Measurements from ENCODE around the gene ARL6IP5. TPM values are rescaled to one million over a fixed set of nuclear protein-coding genes. Genes with fewer than 3 reads are reported as not detected.

The ARL6IP5 gene
- total and polyA plus RNA-seq, 9 of the 15 experiments (the other 6 are each of a cell fraction or from before 2014, with no cell fraction given), result 10.3 to 54.0 (median 12.7) TPM

- TF ChIP-seq USF2 (CRISPR knock-in tag; IDR thresholded peaks at IDR 0.05) (no peak), RBBP5 (IDR thresholded peaks at IDR 0.05; ENCODE audit: borderline replicate concordance, insufficient read depth, low read length, poor library complexity, severe bottlenecking) (peak; percentile 56), TAF15 (IDR thresholded peaks at IDR 0.05; ENCODE audit: low read depth, low read length) (no peak), TGIF2 (CRISPR knock-in tag; IDR thresholded peaks at IDR 0.05) (peak; percentile 30; the same call in 1 of the 2 replicates), ARID2 (IDR thresholded peaks at IDR 0.05) (no peak), GTF2E2 (tag; IDR thresholded peaks at IDR 0.05) (peak; percentile 15; the same call in 1 of the 2 replicates), ZFX (CRISPR knock-in tag; IDR thresholded peaks at IDR 0.05) (peak; percentile 64), ZNF639 (CRISPR knock-in tag; conservative IDR thresholded peaks at IDR 0.05 in 1 of 2, IDR thresholded peaks at IDR 0.05 in 1 of 2) (0 out of 4 replicates have a peak, but pooled peaks of 1 of the 2 experiments have one; percentile 37), RBFOX2 (IDR thresholded peaks at IDR 0.05; ENCODE audit: low read depth, low read length) (peak; percentile 68), TBP (optimal IDR thresholded peaks at IDR 0.05; ENCODE audit: low read depth, low read length) (peak; percentile 90), NFE2L1 (tag; IDR thresholded peaks at IDR 0.05; ENCODE audit: borderline replicate concordance, low read depth) (no peak), GTF2B (IDR thresholded peaks at IDR 0.05; ENCODE audit: extremely low read depth, insufficient read length) (peak; percentile 81), POLR2AphosphoS5 (IDR thresholded peaks at IDR 0.05; ENCODE audit: control insufficient read depth, insufficient read depth, low read depth, low read length) (peak; percentile 48)
Observed at GRCh38 chr3:69079269-69080159, 5.2 kb upstream of the ARL6IP5 start (continued).

All from K562 (cell line).